OCI-LY3 (cell line): ENCODE measurements around the gene ARL2BP.
"Not testable (repeated sequence)": the region's sequence is repeated elsewhere in the genome, so short reads cannot be mapped to it uniquely, and the experiment has no call there.

Experiments used
- H2AFZ ChIP-seq: fragments of 200-600, 300-600 bp; shearing (Covaris generic); 2 replicates; pipeline ENCODE4 v1.6.0; 2014; ENCODE audit warnings: antibody characterized with exemption, low read depth, low read length
- H3K27ac ChIP-seq: fragments of 200-600, 300-600 bp; sonication (generic); 2 replicates; pipeline ENCODE4 v1.5.1; 2014; ENCODE audit warnings: mild to moderate bottlenecking, low read length, moderate library complexity, mixed read lengths
- H3K27me3 ChIP-seq: fragments of 200-600, 300-600 bp; sonication (generic); 2 replicates; pipeline ENCODE4 v1.6.1; 2014; ENCODE audit warnings: low read depth, low read length, mixed read lengths
- H3K36me3 ChIP-seq: fragments of 200-600, 300-600 bp; sonication (generic); replicated peaks from 2 replicates; pipeline ENCODE3; 2014; ENCODE audit warnings: low read depth, low read length, mixed read lengths
- H3K4me1 ChIP-seq: fragments of 300-600, 200-600 bp; sonication (generic); 2 replicates; pipeline ENCODE4 v1.6.1; 2014; ENCODE audit warnings: low read length, mixed read lengths
- H3K4me2 ChIP-seq: fragments of 200-600, 300-600 bp; sonication (generic); 2 replicates; pipeline ENCODE4 v1.6.1; 2014; ENCODE audit warnings: low read length, mixed read lengths
- H3K4me3 ChIP-seq: fragments of 300-600, 200-600 bp; sonication (generic); 2 replicates; pipeline ENCODE4 v1.5.1; 2014; ENCODE audit warnings: antibody characterized with exemption, mild to moderate bottlenecking, low read length, moderate library complexity
- H3K79me2 ChIP-seq: fragments of 300-600, 200-600 bp; shearing (Covaris generic); 2 replicates; pipeline ENCODE4 v1.6.1; 2014; ENCODE audit warnings: mild to moderate bottlenecking, low read length, mixed read lengths
- H3K9ac ChIP-seq: fragments of 300-600, 200-600 bp; shearing (Covaris generic); 2 replicates; pipeline ENCODE4 v1.6.0; 2014; ENCODE audit warnings: mild to moderate bottlenecking, low read length, moderate library complexity
- H3K9me3 ChIP-seq: fragments of 200-600, 300-600 bp; shearing (Covaris generic); 2 replicates; pipeline ENCODE4 v1.6.1; 2014; ENCODE audit warnings: low read length, mixed read lengths; ENCODE audit not compliant: insufficient read depth
- H4K20me1 ChIP-seq: fragments of 200-600, 300-600 bp; sonication (generic); 2 replicates; pipeline ENCODE4 v1.6.1; 2016; ENCODE audit warnings: low read length, mixed read lengths; ENCODE audit not compliant: insufficient read depth
- CTCF ChIP-seq: fragments of 200-600, 300-600 bp; sonication (generic); IDR thresholded peaks from 2 replicates; pipeline ENCODE4 v1.5.1; 2014; ENCODE audit warnings: antibody characterized with exemption, low read length, low read depth
- EZH2phosphoT487 ChIP-seq: fragments of 200-600 bp; shearing (Covaris generic); IDR thresholded peaks from 2 replicates; pipeline ENCODE4 v1.6.1; 2018; ENCODE audit warnings: antibody characterized with exemption, mixed run types, low read depth

ARL2BP gene

GRCh38 chr16:57244767-57245471 is at the start of gene ARL2BP:
ARL2BP (plus strand) TSS chr16:57245259; CDS start chr16:57245368, 109 bp downstream.
- peaks cover 24% of the 10 kb centered on the region for H3K4me1 ChIP-seq
- peak within 1 kb of the TSS; percentile 91 for H2AFZ ChIP-seq
- H3K36me3 ChIP-seq = peaks cover 3% of the 10 kb centered on the region
- no peaks in the 10 kb centered on the region for H3K27me3 ChIP-seq
- no peaks in the 10 kb centered on the region for H3K79me2 ChIP-seq
- no peak for TF ChIP-seq EZH2phosphoT487
- TF ChIP-seq CTCF = no peak
- H4K20me1 ChIP-seq = no peaks in the 10 kb centered on the region
- H3K27ac ChIP-seq = no peak within 1 kb of the TSS
- H3K9ac ChIP-seq = peak within 1 kb of the TSS; percentile 70
- H3K9me3 ChIP-seq = no peaks in the 10 kb centered on the region
- peak within 1 kb of the TSS; percentile 80 for H3K4me3 ChIP-seq
- H3K4me2 ChIP-seq = peak within 1 kb of the TSS; percentile 91

GRCh38 chr16:57196286-57196685 is 48.8 kb upstream of the ARL2BP start:
- TF ChIP-seq CTCF = no peak
- no peak for TF ChIP-seq EZH2phosphoT487
- H3K79me2 ChIP-seq = peaks cover 55% of the 10 kb centered on the region
- no peak overlapping the region for H3K4me2 ChIP-seq
- no peaks in the 10 kb centered on the region for H3K9me3 ChIP-seq
- no peak overlapping the region for H3K9ac ChIP-seq
- H3K27me3 ChIP-seq = no peaks in the 10 kb centered on the region
- no peak overlapping the region for H2AFZ ChIP-seq
- peaks cover 6% of the 10 kb centered on the region for H3K36me3 ChIP-seq
- H3K4me3 ChIP-seq = no peak overlapping the region
- 0 out of 2 replicates have a peak, but pooled peaks cover 2% of the 10 kb centered on the region for H3K4me1 ChIP-seq
- no peak overlapping the region for H3K27ac ChIP-seq
- peaks cover 17% of the 10 kb centered on the region for H4K20me1 ChIP-seq

GRCh38 chr16:57196753-57197152 is 48.3 kb upstream of the ARL2BP start:
- Histone ChIP-seq H3K4me1 (0 out of 2 replicates have a peak, but pooled peaks cover 2% of the 10 kb centered on the region), H3K27me3 (no peaks in the 10 kb centered on the region), H3K36me3 (peaks cover 6% of the 10 kb centered on the region), H2AFZ (no peak overlapping the region), H3K79me2 (peaks cover 52% of the 10 kb centered on the region), H3K9me3 (no peaks in the 10 kb centered on the region), H3K4me2 (no peak overlapping the region), H3K9ac (no peak overlapping the region), H3K27ac (no peak overlapping the region), H3K4me3 (no peak overlapping the region), H4K20me1 (peaks cover 14% of the 10 kb centered on the region)
- TF ChIP-seq EZH2phosphoT487 (no peak), CTCF (no peak)

GRCh38 chr16:57200321-57200720 is 44.7 kb upstream of the ARL2BP start:
- Histone ChIP-seq H3K36me3 (peaks cover 17% of the 10 kb centered on the region), H3K79me2 (peaks cover 20% of the 10 kb centered on the region)
- not testable (repeated sequence) for H3K9ac ChIP-seq, H4K20me1 ChIP-seq, H2AFZ ChIP-seq, H3K27ac ChIP-seq, H3K4me3 ChIP-seq, H3K4me1 ChIP-seq, H3K9me3 ChIP-seq, H3K4me2 ChIP-seq, H3K27me3 ChIP-seq

- not testable (repeated sequence) for H3K4me2 ChIP-seq, H3K9ac ChIP-seq, H4K20me1 ChIP-seq, H3K27ac ChIP-seq, H3K9me3 ChIP-seq, H2AFZ ChIP-seq, H3K27me3 ChIP-seq, H3K4me3 ChIP-seq, H3K4me1 ChIP-seq
- Histone ChIP-seq H3K36me3 (peaks cover 20% of the 10 kb centered on the region), H3K79me2 (peaks cover 20% of the 10 kb centered on the region)
Measured at GRCh38 chr16:57200926-57201325, 44.1 kb upstream of the ARL2BP start.
